Stimulated activated CD8-positive, alpha-beta memory T cell treated with anti-CD3 and anti-CD28 coated beads, Interleukin-7, amount 100 ng/mL, for 1 hour (primary cell): ENCODE data around the gene CARMIL1.
A peak's percentile ranks its signal among the peaks of the same experiment; 100 is the strongest.

Experiments
- DNase-seq, 2 donors: peaks; one replicate each; pipeline ENCODE4 v3.0.0-alpha.2; 2020; ENCODE audit warnings: low read depth in 2 of 2

Gene CARMIL1

DNA sequence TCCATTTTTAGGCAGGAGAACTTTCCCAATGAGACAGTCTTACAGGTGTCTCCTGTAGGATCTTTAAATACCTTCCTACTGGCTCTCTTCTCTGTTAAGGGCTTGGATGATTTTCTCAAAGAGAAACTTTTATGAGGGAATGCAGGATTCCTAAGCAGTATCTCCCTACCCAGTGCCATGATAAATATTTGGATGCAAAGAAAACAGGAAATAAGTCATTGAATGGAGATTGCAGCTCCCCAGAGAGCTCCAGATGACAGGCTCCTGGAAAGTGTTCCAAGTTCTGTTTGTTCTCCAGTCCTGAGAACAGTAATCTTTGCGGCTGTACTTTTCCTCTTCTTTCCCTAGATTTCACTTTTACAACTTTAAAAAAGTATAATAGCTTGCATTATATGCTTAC is 370.4 kb downstream of the CARMIL1 start:
- DNase-seq = no peak

DNA sequence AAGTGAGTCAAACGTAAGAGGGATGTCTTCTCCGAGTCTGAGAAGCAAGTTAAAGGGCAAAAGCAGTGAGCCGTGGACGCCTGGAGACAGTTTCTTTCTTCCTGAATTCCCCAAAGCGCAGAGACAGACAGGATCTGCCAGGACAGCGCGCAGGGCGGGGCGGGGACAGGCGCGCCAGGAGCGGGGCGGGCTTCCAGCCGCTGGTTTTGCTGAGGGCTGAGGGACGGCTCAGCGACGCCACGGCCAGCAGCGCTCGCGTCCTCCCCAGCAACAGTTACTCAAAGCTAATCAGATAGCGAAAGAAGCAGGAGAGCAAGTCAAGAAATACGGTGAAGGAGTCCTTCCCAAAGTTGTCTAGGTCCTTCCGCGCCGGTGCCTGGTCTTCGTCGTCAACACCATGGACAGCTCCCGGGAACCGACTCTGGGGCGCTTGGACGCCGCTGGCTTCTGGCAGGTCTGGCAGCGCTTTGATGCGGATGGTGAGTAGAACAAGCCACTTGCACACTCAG is 372.9 kb downstream of the CARMIL1 start, which contains the start of gene SCGN:
SCGN (plus strand) TSS at position 209 of the 509 bp plus-strand sequence; CDS start at position 398, 189 bp downstream.
- peak in 1 of 2 donors; percentile 1 for DNase-seq

DNA sequence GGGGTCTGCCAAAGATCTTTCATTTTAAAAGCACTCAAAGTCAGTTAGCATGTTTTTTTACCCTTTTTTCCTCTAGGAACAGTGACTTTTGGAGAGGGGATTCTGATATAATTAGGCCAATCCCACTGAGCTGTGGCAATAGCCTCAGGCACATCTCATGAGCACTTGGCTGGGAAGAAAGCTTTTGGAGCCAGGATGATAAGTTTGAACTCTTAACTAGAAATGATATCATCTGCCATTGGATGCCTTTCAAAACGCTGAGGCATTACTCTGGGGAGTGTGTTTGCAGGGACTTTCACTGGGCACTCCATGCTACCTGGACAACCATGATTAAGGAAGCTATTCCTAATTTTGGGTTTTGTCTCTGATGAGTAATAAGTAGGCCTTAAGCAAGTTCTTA is 376.5 kb downstream of the CARMIL1 start:
- no peak for DNase-seq

DNA sequence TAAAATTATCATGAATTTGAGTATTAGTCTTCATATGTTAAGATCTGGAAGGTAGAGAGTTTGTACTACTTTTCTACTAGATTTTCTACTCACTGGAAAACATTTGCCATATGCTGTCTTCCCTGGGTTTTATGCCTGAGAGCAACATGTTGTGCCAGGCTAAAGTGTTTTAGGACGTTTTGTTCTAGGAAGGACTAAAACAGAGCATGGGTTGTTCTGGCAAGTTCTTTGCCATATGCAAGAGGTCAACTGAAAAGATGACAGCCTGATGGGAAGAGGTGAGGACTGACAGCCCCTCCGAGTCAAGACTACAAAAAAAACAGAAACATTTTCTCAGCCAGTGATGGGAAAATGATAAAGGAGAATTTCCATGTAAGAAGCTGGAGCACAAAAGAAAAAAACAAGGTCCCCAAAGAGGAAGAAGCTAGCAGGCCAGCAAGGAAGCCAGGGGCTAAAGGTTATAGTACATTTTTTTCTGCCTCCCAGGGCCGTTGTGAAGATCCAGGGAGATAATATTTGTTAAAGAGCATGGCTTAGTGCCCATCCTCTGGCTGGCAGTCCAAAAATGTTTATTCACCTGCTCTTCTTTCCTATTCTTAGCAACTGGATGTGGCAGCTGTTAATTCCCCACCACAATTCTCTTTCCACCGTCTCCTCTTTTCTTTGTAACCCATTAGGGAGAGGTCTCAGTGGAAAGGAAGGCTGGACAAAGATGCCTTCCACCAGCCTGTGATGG is 380.6 kb downstream of the CARMIL1 start:
- DNase-seq = no peak

DNA sequence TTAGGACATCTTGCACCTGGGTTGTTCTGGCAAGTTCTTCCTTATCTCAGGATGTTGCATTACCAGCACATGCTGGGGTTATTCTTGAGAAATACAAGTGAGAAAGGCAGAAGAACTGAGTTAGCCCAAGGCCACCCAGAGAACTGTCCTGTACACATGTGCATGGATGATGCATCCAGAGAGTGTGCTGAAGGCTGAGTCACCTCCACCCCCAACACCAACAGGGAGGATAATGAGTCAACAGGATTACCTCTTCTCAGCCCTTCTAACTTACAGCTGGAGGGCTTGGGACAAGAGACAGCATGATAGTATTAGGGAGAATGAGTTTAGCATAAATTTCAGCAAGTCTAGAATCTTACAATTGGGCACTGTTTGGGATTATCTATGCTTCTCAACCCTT is 381.3 kb downstream of the CARMIL1 start:
- no peak for DNase-seq

DNA sequence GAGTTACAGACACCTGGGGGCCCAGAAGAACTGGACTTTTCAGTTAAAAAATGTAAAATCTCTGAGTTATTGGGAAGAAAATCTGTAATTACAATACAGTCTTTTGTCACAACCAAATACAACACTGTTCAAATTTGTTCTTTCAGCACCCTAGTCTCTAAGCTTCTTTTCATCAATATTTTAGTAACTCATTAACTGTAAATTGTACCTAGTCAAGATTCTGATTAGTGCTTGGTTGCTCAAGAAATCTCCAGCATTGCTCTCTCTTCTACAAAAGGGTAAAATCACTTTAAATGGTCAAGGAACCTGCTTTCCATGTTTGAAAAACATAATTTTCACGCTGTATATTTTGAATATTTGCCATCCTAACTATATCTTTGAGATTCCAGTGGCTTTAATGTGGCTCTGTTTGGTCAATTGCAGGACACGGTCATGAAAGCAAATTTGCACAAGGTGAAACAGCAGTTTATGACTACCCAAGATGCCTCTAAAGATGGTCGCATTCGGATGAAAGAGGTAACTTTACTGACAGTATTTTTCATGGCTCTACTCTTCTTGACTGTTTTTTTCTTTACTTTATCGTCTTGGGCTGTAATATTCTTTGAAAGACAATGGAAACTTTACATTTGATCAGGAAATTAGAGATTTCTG is 382.1 kb downstream of the CARMIL1 start:
- DNase-seq = no peak

DNA sequence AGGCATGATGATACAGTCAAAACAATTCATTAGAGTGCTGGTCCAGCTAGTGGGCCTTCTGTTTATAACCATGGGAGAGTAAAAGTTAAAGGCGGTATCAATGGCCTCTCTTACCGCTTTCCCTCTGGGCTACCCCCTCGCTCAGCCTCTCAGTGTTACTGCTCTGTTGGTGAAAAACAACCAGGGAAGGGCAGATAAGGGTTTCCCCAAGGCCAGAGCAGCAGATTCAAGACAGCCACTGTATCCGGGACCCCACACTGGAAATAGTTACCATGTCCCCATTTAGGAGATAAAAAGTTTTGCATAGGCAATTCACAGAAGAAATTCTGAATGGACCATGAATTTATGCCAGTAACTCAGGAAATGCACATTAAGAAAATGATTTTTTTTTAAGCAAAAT is 386.3 kb downstream of the CARMIL1 start:
- no peak for DNase-seq

DNA sequence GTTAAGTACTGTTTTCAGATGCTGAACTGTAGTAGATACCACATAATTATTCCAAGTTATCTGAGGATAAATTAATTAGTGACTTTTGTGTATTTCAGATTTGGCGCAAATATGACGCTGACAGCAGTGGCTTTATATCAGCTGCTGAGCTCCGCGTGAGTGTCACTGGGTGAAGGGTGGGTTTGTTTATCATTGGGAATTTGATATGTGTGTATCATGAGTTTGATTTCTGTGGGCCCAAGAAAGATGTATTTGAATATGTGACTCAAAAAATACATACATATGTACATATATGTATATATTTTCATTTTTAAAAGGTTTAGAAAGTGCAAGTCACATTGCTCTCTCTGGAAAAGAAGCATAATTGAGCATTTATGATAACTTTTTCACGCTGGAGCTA is 390.2 kb downstream of the CARMIL1 start:
- DNase-seq = no peak
